Measurements from ENCODE around the gene GNAI1.

DNA sequence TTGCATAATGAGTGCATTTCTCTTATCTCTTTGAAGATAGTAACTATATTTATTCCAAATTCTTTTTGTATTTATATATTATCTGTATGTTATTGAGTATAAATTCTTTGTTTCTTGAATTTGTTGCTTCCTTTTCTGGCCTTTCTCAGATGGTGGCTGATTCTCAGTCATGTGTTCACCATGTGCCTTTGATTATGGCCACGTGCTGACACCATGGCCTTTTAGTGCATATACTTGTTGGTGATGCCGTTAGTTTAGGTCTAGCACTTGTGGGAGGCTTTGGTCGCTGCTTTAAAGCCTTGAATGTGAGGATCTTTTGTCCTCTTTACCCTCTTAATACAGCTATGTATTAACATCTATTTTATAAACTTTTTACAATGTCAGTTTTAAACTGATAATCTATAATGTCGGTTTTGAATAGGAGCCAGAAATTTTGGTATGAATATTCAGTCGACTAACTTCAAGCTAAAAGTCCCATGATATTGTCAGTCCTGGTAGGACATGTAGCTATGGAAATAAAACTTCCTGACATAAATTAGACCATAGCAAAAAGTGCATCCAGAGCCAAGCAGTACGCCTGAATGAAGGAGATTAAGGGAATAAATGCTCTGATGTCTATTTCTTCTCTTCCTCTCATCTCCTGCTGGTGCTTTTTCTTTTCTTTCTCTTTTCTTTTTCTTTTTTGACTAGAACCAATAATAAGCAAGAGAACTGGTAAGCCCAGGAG lies 130.3 kb downstream of the GNAI1 start:
- TF ChIP-seq, protein P1, sequence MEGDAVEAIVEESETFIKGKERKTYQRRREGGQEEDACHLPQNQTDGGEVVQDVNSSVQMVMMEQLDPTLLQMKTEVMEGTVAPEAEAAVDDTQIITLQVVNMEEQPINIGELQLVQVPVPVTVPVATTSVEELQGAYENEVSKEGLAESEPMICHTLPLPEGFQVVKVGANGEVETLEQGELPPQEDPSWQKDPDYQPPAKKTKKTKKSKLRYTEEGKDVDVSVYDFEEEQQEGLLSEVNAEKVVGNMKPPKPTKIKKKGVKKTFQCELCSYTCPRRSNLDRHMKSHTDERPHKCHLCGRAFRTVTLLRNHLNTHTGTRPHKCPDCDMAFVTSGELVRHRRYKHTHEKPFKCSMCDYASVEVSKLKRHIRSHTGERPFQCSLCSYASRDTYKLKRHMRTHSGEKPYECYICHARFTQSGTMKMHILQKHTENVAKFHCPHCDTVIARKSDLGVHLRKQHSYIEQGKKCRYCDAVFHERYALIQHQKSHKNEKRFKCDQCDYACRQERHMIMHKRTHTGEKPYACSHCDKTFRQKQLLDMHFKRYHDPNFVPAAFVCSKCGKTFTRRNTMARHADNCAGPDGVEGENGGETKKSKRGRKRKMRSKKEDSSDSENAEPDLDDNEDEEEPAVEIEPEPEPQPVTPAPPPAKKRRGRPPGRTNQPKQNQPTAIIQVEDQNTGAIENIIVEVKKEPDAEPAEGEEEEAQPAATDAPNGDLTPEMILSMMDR (conservative IDR thresholded peaks at IDR 0.05; ENCODE audit: low read depth, low read length) = no peak
- TF ChIP-seq EZH2 (IDR thresholded peaks at IDR 0.05; ENCODE audit: borderline replicate concordance, low read depth, low read length, poor library complexity, severe bottlenecking) = no peak

All from A673 (cell line).